Stimulated activated CD8-positive, alpha-beta memory T cell treated with anti-CD3 and anti-CD28 coated beads, Interleukin-15, amount 100 ng/mL, for 4 hours (primary cell): ENCODE results near the gene SHANK1.
A peak's percentile ranks its signal among the peaks of the same experiment; 100 is the strongest.

ENCODE experiments used
- DNase-seq, 2 donors: peaks; one replicate each; pipeline ENCODE4 v3.0.0-alpha.2; 2020; ENCODE audit warnings: low read depth in 2 of 2

SHANK1 gene

DNA sequence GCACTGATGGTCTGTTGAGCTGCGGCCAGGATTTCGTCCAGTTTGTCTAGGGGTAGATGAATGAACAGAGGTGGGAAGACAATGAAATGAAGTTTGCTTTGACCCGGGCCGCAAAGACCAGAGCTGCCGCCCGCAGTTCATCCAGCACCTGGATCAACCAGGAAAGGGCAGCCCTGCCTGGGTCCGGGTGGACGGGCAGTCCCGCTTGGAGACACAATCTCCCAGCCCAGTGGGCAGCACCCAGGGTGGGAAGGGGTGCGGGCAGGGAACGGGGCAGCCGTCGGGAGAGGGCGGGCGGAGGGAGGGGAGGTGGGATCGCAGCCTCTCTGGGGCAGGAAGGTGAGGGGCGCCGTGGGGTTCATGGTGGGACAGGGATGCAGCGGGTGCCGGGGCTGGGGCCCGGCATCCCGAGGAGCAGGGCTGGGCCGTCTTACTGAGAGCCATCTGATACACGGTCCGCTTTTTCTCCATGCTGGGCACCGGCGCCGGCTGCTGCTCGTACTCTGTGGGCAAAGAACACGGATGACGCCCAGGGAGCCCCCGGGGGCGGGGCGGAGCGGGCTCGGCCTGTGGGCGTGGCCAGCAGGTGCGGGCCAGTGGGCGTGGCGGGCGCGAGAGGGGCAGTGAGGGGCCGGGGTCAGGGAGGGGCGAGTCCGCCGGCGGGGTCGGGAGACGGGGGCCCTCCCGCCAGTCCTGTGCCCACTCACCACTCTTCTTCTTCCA lies 33.1 kb downstream of the SHANK1 start:
- no peak for DNase-seq

DNA sequence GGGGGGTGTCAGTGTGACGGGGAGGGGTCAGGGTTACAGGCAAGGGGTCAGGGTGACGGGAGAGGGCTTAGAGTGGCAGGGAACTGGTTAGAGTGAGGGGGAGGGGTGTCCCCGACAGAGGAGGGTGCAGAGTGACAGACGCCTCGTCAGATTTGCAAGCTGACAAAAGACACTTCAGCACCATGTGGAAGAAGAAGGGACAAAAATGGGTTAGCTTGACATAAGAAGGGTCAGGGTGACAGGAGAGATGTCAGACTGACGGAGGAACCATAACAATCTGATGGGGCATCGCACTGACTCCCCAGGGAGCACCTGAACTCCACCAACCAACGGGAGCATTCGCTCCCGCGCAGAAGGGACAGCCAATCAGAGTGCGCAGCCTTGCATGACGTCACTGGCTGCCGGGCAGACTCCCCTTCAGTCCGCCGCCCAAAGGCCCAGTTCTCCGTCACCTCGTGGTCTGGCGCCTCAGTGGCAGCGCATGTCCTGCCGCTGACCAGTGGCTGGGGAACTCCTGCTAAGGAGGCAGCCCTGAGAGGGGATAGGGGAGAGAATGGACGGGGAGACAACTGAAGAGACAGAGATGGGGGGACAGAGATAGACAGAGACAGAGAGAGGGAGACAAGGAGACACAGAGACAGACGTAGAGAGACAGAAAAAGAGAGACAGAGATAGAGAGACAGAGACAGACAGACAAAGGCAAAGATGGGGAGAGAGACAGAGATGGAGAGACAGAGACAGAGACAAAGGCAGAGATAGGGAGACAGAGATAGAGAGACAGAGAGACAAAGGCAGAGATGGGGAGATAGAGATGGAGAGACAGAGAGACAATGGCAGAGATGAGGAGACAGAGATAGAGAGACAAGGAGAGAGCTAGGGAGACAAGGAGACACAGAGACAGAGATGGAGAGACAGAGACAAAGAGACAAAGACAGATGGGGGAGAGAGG lies 40.2 kb downstream of the SHANK1 start:
- peak; percentile 36 to 43 for DNase-seq

GRCh38 chr19:50678323-50678722 lies 41.3 kb downstream of the SHANK1 start:
- no peak for DNase-seq

DNA sequence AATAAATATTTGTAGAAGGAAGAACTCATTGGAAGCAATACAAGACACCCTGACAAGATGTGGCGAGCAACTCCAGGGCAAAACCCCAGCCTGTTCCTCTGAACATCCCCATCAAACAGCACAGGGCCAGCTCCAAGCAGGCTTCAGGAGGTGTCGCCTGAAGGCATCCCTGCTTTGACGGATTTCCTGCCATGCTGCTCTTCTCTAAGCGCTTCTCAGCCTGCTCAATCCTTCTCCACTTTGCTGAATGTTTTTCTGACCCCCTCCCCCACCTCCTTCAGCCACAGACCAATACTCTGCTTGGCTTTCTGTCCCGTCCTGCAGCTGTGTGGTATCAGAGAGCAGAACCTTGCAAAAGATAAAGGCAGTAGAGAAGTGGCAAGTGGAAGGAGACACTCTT lies 42.0 kb downstream of the SHANK1 start:
- no peak for DNase-seq

- DNase-seq, result no peak
Observed at GRCh38 chr19:50676625-50677197, 42.9 kb downstream of the SHANK1 start.

GRCh38 chr19:50673118-50673517 lies 46.5 kb downstream of the SHANK1 start:
- DNase-seq, result no peak

DNA sequence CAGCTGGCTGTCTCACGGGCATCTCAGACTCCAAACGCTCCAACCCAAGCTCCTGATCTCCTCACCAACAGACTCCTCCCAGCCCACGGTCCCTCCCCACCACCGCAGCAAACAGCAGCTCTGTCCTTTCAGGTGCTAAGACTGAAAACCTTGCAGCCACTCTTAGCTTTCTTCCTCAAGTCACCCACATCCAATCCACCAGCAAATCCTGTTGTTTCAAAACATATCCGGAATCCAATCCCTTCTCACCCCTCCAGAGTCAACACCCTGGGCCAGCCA lies 49.6 kb downstream of the SHANK1 start:
- no peak for DNase-seq

GRCh38 chr19:50669302-50670101 lies 50.1 kb downstream of the SHANK1 start:
- DNase-seq, result no peak

GRCh38 chr19:50668879-50669278 lies 50.7 kb downstream of the SHANK1 start:
- DNase-seq, result no peak

DNA sequence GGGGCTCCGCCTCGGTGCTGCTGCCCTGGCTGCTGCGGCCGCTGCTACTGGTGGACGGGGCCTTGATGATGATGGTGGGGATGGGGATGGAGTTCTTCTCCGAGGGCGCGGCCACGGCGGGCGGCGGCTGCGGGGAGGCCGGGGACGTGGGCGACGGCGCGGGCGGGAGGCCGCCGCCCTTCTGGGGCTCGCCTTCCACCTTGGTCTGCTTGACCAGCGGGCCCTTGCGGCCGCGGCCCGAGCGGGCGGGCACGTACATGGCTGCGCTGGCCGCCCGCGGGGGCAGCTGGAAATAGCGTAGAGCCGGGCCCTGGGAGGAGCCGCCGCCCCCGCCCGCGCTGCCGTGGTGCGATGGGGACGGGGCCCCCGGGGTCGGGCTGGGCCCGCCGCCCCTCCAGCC lies 51.2 kb downstream of the SHANK1 start:
- no peak for DNase-seq

DNA sequence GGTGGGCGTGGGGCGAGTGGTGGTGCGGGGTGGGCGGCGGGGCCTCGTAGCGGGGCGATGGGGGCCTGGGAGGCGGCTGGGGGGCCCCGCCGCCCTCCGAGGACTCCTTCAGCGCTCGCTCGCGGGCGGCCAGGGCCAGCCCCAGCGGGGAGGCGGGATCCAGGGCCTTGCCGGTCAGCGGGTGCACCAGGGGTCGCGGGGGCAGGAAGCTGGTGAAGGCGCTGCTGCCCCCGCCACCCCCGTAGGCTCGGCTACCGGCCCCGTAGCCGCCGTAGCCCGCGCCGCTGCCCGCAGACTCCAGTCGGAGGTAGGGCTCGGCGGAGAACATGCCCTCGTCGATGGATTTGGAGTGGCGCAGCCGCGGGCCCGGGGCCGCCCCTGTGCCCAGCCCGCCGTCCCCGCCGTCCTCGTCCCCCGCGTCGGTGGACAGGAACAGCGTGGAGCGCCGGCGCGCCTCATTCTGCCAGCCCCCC lies 51.8 kb downstream of the SHANK1 start:
- no peak for DNase-seq

DNA sequence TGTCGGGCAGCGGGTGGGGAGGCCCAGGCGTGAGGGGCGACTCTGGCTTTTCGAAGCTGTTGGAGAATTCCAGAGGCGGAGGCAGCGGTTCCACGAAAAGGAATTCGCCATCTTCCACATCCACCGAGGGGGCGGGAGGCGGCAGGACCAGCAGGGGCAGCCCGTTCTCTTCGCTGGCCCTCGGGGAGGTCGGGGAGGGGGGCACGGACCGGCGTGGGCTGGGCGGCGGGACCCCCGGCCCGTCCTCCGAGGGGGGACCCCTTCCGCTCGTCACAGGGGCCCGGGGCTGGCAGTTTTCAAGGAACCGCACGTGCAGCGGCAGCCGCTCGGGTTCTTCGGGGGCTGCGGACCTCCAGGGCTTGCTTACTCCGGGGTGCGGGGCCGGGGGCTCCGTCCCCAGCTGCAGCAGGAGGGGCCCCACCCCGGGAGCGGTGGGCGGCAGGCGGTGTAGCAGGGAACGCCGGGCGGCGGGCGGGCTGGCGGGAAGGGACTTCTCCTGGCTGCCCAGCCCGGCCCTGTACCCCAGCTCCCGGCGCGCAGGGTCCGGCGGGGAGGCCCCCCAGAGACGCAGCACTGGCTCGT lies 52.3 kb downstream of the SHANK1 start:
- DNase-seq, result no peak

DNA sequence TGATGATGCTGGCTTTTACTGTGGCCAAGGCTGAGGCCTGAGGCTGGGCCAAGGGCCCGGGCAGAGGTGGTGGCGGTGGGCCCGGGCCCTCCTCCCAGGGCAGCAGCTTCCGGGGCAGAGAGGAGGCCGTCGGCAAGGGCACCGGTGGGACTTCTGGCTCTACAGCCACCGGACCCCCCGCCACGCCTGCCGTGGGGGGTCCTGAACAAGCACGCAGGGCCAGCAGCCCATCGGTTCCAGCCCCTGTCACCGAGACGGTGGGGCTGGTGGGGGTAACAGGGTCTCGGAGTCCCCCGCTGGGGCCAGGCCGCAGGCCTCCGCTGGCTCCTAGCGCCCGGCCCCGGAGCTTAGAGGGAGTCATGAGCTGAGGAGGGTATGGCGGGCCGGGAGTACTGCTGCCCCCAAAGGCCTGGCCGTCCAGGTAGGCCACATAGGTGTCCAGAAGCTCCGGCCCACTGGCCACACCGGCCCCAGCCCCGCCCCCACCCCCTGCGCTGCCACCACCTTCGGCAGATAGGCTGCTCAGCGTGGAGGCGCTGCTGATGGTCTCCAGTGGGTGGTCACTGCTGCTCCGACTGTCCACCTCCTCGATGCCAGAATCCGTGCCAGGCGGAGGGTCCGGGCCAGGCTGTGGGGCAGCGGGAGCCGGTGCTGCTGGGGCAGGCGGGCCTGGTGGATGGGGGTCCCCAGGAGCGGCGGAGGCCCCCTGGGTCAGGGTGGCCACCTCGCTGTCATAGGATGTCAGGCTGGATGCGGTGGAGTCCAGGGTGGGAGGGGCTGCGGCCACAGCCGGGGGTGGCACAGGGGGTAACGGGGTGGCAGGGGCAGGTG lies 53.0 kb downstream of the SHANK1 start:
- DNase-seq, result no peak

DNA sequence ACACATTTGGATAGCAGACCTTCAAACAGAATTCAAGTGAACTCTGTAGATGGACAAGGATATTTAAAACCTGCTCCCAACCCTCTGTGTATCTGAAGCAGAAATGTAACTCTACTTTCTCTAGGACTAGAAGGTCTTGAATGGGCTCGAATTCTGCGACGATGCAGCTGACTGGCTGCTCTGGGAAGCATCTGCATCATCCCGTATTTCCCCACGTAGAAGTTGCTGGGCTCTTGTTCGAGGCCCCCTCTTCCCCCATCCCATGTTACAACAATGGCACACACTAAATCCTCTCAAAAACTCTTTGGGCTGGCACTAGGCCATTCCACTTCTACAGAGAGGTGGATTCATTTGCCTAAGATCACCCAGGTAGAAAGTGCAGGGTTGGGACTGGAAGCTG lies 55.4 kb downstream of the SHANK1 start:
- no peak for DNase-seq

GRCh38 chr19:50663482-50663790 lies 56.2 kb downstream of the SHANK1 start:
- no peak for DNase-seq

DNA sequence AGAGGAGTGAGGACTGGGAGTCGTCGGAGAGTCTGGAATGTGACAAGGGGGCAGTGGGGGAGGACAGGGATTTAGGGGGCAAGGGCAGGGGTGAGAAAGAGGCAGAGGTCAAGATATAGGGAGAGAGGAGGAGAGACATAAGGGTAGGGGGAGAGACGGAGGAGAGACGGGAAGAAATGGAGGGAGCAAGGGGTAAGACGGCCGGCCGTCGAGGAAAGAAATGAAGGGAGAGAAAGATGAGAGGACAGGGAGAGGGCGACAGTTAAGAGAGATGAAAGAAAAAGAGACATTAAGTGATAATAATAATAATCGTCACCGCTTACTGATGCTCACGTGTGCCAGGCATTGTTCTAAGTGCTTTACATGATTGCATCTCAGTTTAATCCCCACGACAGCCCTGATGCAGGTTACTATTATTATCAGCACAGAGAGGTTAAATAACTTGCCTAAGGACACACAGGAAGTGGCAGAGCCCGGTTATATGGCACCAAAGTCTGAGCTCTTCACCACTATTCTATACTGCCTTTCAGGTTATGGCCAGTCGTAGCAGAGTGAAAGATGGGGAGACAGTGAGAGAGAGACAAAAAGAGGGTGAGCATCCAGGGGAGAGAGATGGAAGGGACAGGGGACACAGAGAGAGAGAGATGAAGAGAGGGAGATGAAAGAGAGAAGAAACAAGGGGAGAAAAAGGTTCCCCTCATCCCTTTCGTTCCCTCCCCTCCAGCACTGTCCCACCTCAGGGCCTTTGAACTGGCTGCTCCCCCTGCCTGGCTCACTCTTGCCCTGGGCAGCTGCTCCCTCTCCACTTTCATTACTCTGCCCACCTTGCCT lies 56.7 kb downstream of the SHANK1 start:
- no peak for DNase-seq

GRCh38 chr19:50661766-50662650 lies 57.6 kb downstream of the SHANK1 start:
- no peak for DNase-seq

GRCh38 chr19:50661023-50661422 lies 58.6 kb downstream of the SHANK1 start:
- DNase-seq, result no peak

- no peak for DNase-seq
Observed at GRCh38 chr19:50660088-50660366, 59.6 kb downstream of the SHANK1 start.
